ENCODE data around the gene MATN1.

Gene MATN1

GRCh38 chr1:30684259-30684658, 39.1 kb downstream of the MATN1 start:
- Histone ChIP-seq H3K9ac (ENCODE audit: low read depth, low read length) (no peak overlapping the region), H3K4me3 (ENCODE audit: low read depth, low read length) (no peak overlapping the region), H3K27ac (ENCODE audit: low read depth, low read length) (no peak overlapping the region)

GRCh38 chr1:30683699-30684098, 39.7 kb downstream of the MATN1 start:
- H3K9ac ChIP-seq (ENCODE audit: low read depth, low read length), result no peak overlapping the region
- no peaks in the 10 kb centered on the region for H3K36me3 ChIP-seq (ENCODE audit: control insufficient read depth, insufficient read depth, low read length)
- H3K9me3 ChIP-seq (ENCODE audit: control insufficient read depth, insufficient read depth, low read length), result peaks cover 5% of the 10 kb centered on the region; the same call in 1 of the 2 replicates
- H3K27ac ChIP-seq (ENCODE audit: low read depth, low read length), result no peak overlapping the region
- no peak overlapping the region for H3K4me3 ChIP-seq (ENCODE audit: low read depth, low read length)
- H3K27me3 ChIP-seq (ENCODE audit: control insufficient read depth, insufficient read depth, low read length), result peaks cover 10% of the 10 kb centered on the region
- H3K4me1 ChIP-seq (ENCODE audit: control insufficient read depth, insufficient read depth, low read length), result peaks cover 8% of the 10 kb centered on the region

More at GRCh38 chr1:30684259-30684658, 39.1 kb downstream of the MATN1 start:
- H3K36me3 ChIP-seq (ENCODE audit: control insufficient read depth, insufficient read depth, low read length), result no peaks in the 10 kb centered on the region
- H3K4me1 ChIP-seq (ENCODE audit: control insufficient read depth, insufficient read depth, low read length), result peaks cover 8% of the 10 kb centered on the region
- H3K27me3 ChIP-seq (ENCODE audit: control insufficient read depth, insufficient read depth, low read length), result peaks cover 10% of the 10 kb centered on the region
- H3K9me3 ChIP-seq (ENCODE audit: control insufficient read depth, insufficient read depth, low read length), result peaks cover 5% of the 10 kb centered on the region; the same call in 1 of the 2 replicates

- H3K36me3 ChIP-seq (ENCODE audit: control insufficient read depth, insufficient read depth, low read length), result no peaks in the 10 kb centered on the region
- no peak overlapping the region for H3K27ac ChIP-seq (ENCODE audit: low read depth, low read length)
- H3K27me3 ChIP-seq (ENCODE audit: control insufficient read depth, insufficient read depth, low read length), result peaks cover 10% of the 10 kb centered on the region
- H3K4me3 ChIP-seq (ENCODE audit: low read depth, low read length), result no peak overlapping the region
- H3K4me1 ChIP-seq (ENCODE audit: control insufficient read depth, insufficient read depth, low read length), result peaks cover 8% of the 10 kb centered on the region
- no peak overlapping the region for H3K9ac ChIP-seq (ENCODE audit: low read depth, low read length)
- H3K9me3 ChIP-seq (ENCODE audit: control insufficient read depth, insufficient read depth, low read length), result peaks cover 5% of the 10 kb centered on the region; the same call in 1 of the 2 replicates
Measured at GRCh38 chr1:30682396-30683275, 40.7 kb downstream of the MATN1 start.

- Histone ChIP-seq H3K27ac (ENCODE audit: low read depth, low read length) (no peak overlapping the region), H3K4me1 (ENCODE audit: control insufficient read depth, insufficient read depth, low read length) (peaks cover 8% of the 10 kb centered on the region), H3K36me3 (ENCODE audit: control insufficient read depth, insufficient read depth, low read length) (no peaks in the 10 kb centered on the region), H3K27me3 (ENCODE audit: control insufficient read depth, insufficient read depth, low read length) (peaks cover 10% of the 10 kb centered on the region), H3K4me3 (ENCODE audit: low read depth, low read length) (no peak overlapping the region), H3K9me3 (ENCODE audit: control insufficient read depth, insufficient read depth, low read length) (peaks cover 5% of the 10 kb centered on the region; the same call in 1 of the 2 replicates), H3K9ac (ENCODE audit: low read depth, low read length) (no peak overlapping the region)
Measured at GRCh38 chr1:30681782-30682181, 41.6 kb downstream of the MATN1 start.

- Histone ChIP-seq H3K27ac (ENCODE audit: low read depth, low read length) (no peak overlapping the region), H3K4me3 (ENCODE audit: low read depth, low read length) (no peak overlapping the region), H3K4me1 (ENCODE audit: control insufficient read depth, insufficient read depth, low read length) (peaks cover 3% of the 10 kb centered on the region), H3K27me3 (ENCODE audit: control insufficient read depth, insufficient read depth, low read length) (peaks cover 10% of the 10 kb centered on the region), H3K36me3 (ENCODE audit: control insufficient read depth, insufficient read depth, low read length) (no peaks in the 10 kb centered on the region), H3K9ac (ENCODE audit: low read depth, low read length) (no peak overlapping the region), H3K9me3 (ENCODE audit: control insufficient read depth, insufficient read depth, low read length) (peaks cover 5% of the 10 kb centered on the region; the same call in 1 of the 2 replicates)
Measured at GRCh38 chr1:30680879-30681278, 42.5 kb downstream of the MATN1 start.

GRCh38 chr1:30680429-30680828, 43.0 kb downstream of the MATN1 start:
- Histone ChIP-seq H3K4me3 (ENCODE audit: low read depth, low read length) (no peak overlapping the region), H3K27me3 (ENCODE audit: control insufficient read depth, insufficient read depth, low read length) (peaks cover 10% of the 10 kb centered on the region)

GRCh38 chr1:30679976-30680305, 43.4 kb downstream of the MATN1 start:
- Histone ChIP-seq H3K4me1 (ENCODE audit: control insufficient read depth, insufficient read depth, low read length) (no peaks in the 10 kb centered on the region), H3K4me3 (ENCODE audit: low read depth, low read length) (no peak overlapping the region), H3K9me3 (ENCODE audit: control insufficient read depth, insufficient read depth, low read length) (peaks cover 5% of the 10 kb centered on the region; the same call in 1 of the 2 replicates), H3K27ac (ENCODE audit: low read depth, low read length) (no peak overlapping the region), H3K9ac (ENCODE audit: low read depth, low read length) (no peak overlapping the region), H3K36me3 (ENCODE audit: control insufficient read depth, insufficient read depth, low read length) (no peaks in the 10 kb centered on the region), H3K27me3 (ENCODE audit: control insufficient read depth, insufficient read depth, low read length) (peaks cover 10% of the 10 kb centered on the region)

More at GRCh38 chr1:30680429-30680828, 43.0 kb downstream of the MATN1 start:
- Histone ChIP-seq H3K4me1 (ENCODE audit: control insufficient read depth, insufficient read depth, low read length) (no peaks in the 10 kb centered on the region), H3K9me3 (ENCODE audit: control insufficient read depth, insufficient read depth, low read length) (peaks cover 5% of the 10 kb centered on the region; the same call in 1 of the 2 replicates), H3K36me3 (ENCODE audit: control insufficient read depth, insufficient read depth, low read length) (no peaks in the 10 kb centered on the region), H3K27ac (ENCODE audit: low read depth, low read length) (no peak overlapping the region), H3K9ac (ENCODE audit: low read depth, low read length) (no peak overlapping the region)

GRCh38 chr1:30679201-30679975, 44.0 kb downstream of the MATN1 start:
- Histone ChIP-seq H3K36me3 (ENCODE audit: control insufficient read depth, insufficient read depth, low read length) (no peaks in the 10 kb centered on the region), H3K27ac (ENCODE audit: low read depth, low read length) (no peak overlapping the region), H3K4me3 (ENCODE audit: low read depth, low read length) (no peak overlapping the region)

GRCh38 chr1:30678209-30678608, 45.2 kb downstream of the MATN1 start:
- H3K4me1 ChIP-seq (ENCODE audit: control insufficient read depth, insufficient read depth, low read length), result no peaks in the 10 kb centered on the region
- H3K27me3 ChIP-seq (ENCODE audit: control insufficient read depth, insufficient read depth, low read length), result no peaks in the 10 kb centered on the region; the same call in 1 of the 2 replicates
- H3K36me3 ChIP-seq (ENCODE audit: control insufficient read depth, insufficient read depth, low read length), result no peaks in the 10 kb centered on the region

More at GRCh38 chr1:30679201-30679975, 44.0 kb downstream of the MATN1 start:
- Histone ChIP-seq H3K27me3 (ENCODE audit: control insufficient read depth, insufficient read depth, low read length) (peaks cover 5% of the 10 kb centered on the region), H3K9me3 (ENCODE audit: control insufficient read depth, insufficient read depth, low read length) (peaks cover 5% of the 10 kb centered on the region; the same call in 1 of the 2 replicates), H3K4me1 (ENCODE audit: control insufficient read depth, insufficient read depth, low read length) (no peaks in the 10 kb centered on the region), H3K9ac (ENCODE audit: low read depth, low read length) (no peak overlapping the region)

GRCh38 chr1:30677471-30677870, 45.9 kb downstream of the MATN1 start:
- Histone ChIP-seq H3K27ac (ENCODE audit: low read depth, low read length) (no peak overlapping the region), H3K9me3 (ENCODE audit: control insufficient read depth, insufficient read depth, low read length) (peaks cover 5% of the 10 kb centered on the region; the same call in 1 of the 2 replicates), H3K4me1 (ENCODE audit: control insufficient read depth, insufficient read depth, low read length) (no peaks in the 10 kb centered on the region), H3K9ac (ENCODE audit: low read depth, low read length) (no peak overlapping the region), H3K36me3 (ENCODE audit: control insufficient read depth, insufficient read depth, low read length) (no peaks in the 10 kb centered on the region), H3K4me3 (ENCODE audit: low read depth, low read length) (no peak overlapping the region), H3K27me3 (ENCODE audit: control insufficient read depth, insufficient read depth, low read length) (no peaks in the 10 kb centered on the region)

More at GRCh38 chr1:30678209-30678608, 45.2 kb downstream of the MATN1 start:
- H3K9me3 ChIP-seq (ENCODE audit: control insufficient read depth, insufficient read depth, low read length), result peaks cover 5% of the 10 kb centered on the region; the same call in 1 of the 2 replicates
- no peak overlapping the region for H3K27ac ChIP-seq (ENCODE audit: low read depth, low read length)
- H3K9ac ChIP-seq (ENCODE audit: low read depth, low read length), result no peak overlapping the region
- H3K4me3 ChIP-seq (ENCODE audit: low read depth, low read length), result no peak overlapping the region
